ENCODE data around the gene SHANK3. TPM values are rescaled to one million over a fixed set of nuclear protein-coding genes. Genes with fewer than 3 reads are reported as not detected.
"Not testable (repeated sequence)": the region's sequence is repeated elsewhere in the genome, so short reads cannot be mapped to it uniquely, and the experiment has no call there.

Gene SHANK3
- total RNA-seq: under 1 TPM; 0.27 to 0.30 TPM

- H3K9me3 Mint-ChIP-seq: no peaks in the 10 kb centered on the region
- peaks cover 31% of the 10 kb centered on the region for H3K27me3 Mint-ChIP-seq
- H3K4me3 Mint-ChIP-seq: peak within 1 kb of the TSS; percentile 27
- H3K36me3 Mint-ChIP-seq: no peaks in the 10 kb centered on the region
- no peak for DNase-seq
- no peak within 1 kb of the TSS for H3K27ac Mint-ChIP-seq
- peaks cover 6% of the 10 kb centered on the region for H3K4me1 Mint-ChIP-seq
These were observed at the start of gene SHANK3 for GRCh38 chr22:50672471-50673230. Gene SHANK3, plus strand, starts transcription at chr22:50672823.

- Mint-ChIP-seq H3K9me3 (no peaks in the 10 kb centered on the region), H3K27me3 (no peaks in the 10 kb centered on the region), H3K4me1 (peaks cover 47% of the 10 kb centered on the region), H3K27ac (no peak overlapping the region), H3K4me3 (no peak overlapping the region), H3K36me3 (no peaks in the 10 kb centered on the region)
- no peak for DNase-seq
These were observed 48.1 kb upstream of the SHANK3 start for GRCh38 chr22:50624347-50625130.

GRCh38 chr22:50625131-50625567 is 47.5 kb upstream of the SHANK3 start:
- H3K27ac Mint-ChIP-seq: no peak overlapping the region
- H3K27me3 Mint-ChIP-seq: no peaks in the 10 kb centered on the region
- H3K4me3 Mint-ChIP-seq: no peak overlapping the region
- no peaks in the 10 kb centered on the region for H3K9me3 Mint-ChIP-seq
- H3K4me1 Mint-ChIP-seq: peaks cover 46% of the 10 kb centered on the region
- DNase-seq: no peak
- H3K36me3 Mint-ChIP-seq: no peaks in the 10 kb centered on the region

GRCh38 chr22:50625568-50626313 is 46.9 kb upstream of the SHANK3 start:
- Mint-ChIP-seq H3K4me3 (no peak overlapping the region), H3K4me1 (peaks cover 44% of the 10 kb centered on the region), H3K36me3 (no peaks in the 10 kb centered on the region), H3K9me3 (no peaks in the 10 kb centered on the region), H3K27ac (no peak overlapping the region), H3K27me3 (no peaks in the 10 kb centered on the region)
- no peak for DNase-seq

- Mint-ChIP-seq H3K4me1 (peaks cover 38% of the 10 kb centered on the region), H3K4me3 (peak overlapping the region; percentile 76), H3K27ac (peak overlapping the region; percentile 68), H3K27me3 (no peaks in the 10 kb centered on the region), H3K36me3 (no peaks in the 10 kb centered on the region), H3K9me3 (no peaks in the 10 kb centered on the region)
- no peak for DNase-seq
These were observed 46.2 kb upstream of the SHANK3 start for GRCh38 chr22:50626314-50626849.

- H3K27me3 Mint-ChIP-seq: no peaks in the 10 kb centered on the region
- H3K36me3 Mint-ChIP-seq: no peaks in the 10 kb centered on the region
- no peak for DNase-seq
These were observed 45.6 kb upstream of the SHANK3 start for GRCh38 chr22:50626850-50627641.

GRCh38 chr22:50627642-50628542 is 44.7 kb upstream of the SHANK3 start, which contains the start of gene ARSA:
Gene ARSA, minus strand, starts transcription at chr22:50628152. Its CDS starts 373 bp downstream, at chr22:50627779.
- H3K4me3 Mint-ChIP-seq: peak within 1 kb of the TSS; percentile 85
- peak within 1 kb of the TSS; percentile 66 for H3K27ac Mint-ChIP-seq
- DNase-seq: peak; percentile 81
- peaks cover 23% of the 10 kb centered on the region for H3K4me1 Mint-ChIP-seq
- H3K9me3 Mint-ChIP-seq: no peaks in the 10 kb centered on the region
- no peaks in the 10 kb centered on the region for H3K27me3 Mint-ChIP-seq
- H3K36me3 Mint-ChIP-seq: no peaks in the 10 kb centered on the region

More at GRCh38 chr22:50626850-50627641, 45.6 kb upstream of the SHANK3 start:
- no peaks in the 10 kb centered on the region for H3K9me3 Mint-ChIP-seq
- peak overlapping the region; percentile 85 for H3K4me3 Mint-ChIP-seq
- H3K27ac Mint-ChIP-seq: peak overlapping the region; percentile 68
- peaks cover 31% of the 10 kb centered on the region for H3K4me1 Mint-ChIP-seq

GRCh38 chr22:50628543-50629134 is 44.0 kb upstream of the SHANK3 start:
- Mint-ChIP-seq H3K9me3 (no peaks in the 10 kb centered on the region), H3K27ac (peak overlapping the region; percentile 65), H3K27me3 (no peaks in the 10 kb centered on the region), H3K4me3 (peak overlapping the region; percentile 85), H3K4me1 (peaks cover 20% of the 10 kb centered on the region), H3K36me3 (no peaks in the 10 kb centered on the region)
- no peak for DNase-seq

- H3K4me3 Mint-ChIP-seq: no peak overlapping the region
- H3K27ac Mint-ChIP-seq: no peak overlapping the region
- H3K4me1 Mint-ChIP-seq: peaks cover 20% of the 10 kb centered on the region
- no peak for DNase-seq
- H3K36me3 Mint-ChIP-seq: no peaks in the 10 kb centered on the region
- no peaks in the 10 kb centered on the region for H3K9me3 Mint-ChIP-seq
- H3K27me3 Mint-ChIP-seq: no peaks in the 10 kb centered on the region
These were observed 42.2 kb upstream of the SHANK3 start for GRCh38 chr22:50630376-50630775.

GRCh38 chr22:50633086-50633485 is 39.5 kb upstream of the SHANK3 start:
- peaks cover 15% of the 10 kb centered on the region for H3K4me1 Mint-ChIP-seq
- peaks cover 3% of the 10 kb centered on the region for H3K36me3 Mint-ChIP-seq
- no peaks in the 10 kb centered on the region for H3K9me3 Mint-ChIP-seq
- H3K4me3 Mint-ChIP-seq: no peak overlapping the region
- DNase-seq: no peak
- no peak overlapping the region for H3K27ac Mint-ChIP-seq
- H3K27me3 Mint-ChIP-seq: no peaks in the 10 kb centered on the region

- H3K4me1 Mint-ChIP-seq: peaks cover 10% of the 10 kb centered on the region
- no peak for DNase-seq
- no peaks in the 10 kb centered on the region for H3K9me3 Mint-ChIP-seq
- peaks cover 3% of the 10 kb centered on the region for H3K36me3 Mint-ChIP-seq
- H3K27me3 Mint-ChIP-seq: no peaks in the 10 kb centered on the region
- H3K27ac Mint-ChIP-seq: no peak overlapping the region
- H3K4me3 Mint-ChIP-seq: no peak overlapping the region
These were observed 38.9 kb upstream of the SHANK3 start for GRCh38 chr22:50633771-50634170.

- H3K27me3 Mint-ChIP-seq: no peaks in the 10 kb centered on the region
- DNase-seq: no peak
- no peak overlapping the region for H3K27ac Mint-ChIP-seq
- H3K4me3 Mint-ChIP-seq: no peak overlapping the region
- H3K36me3 Mint-ChIP-seq: peaks cover 3% of the 10 kb centered on the region
- no peaks in the 10 kb centered on the region for H3K4me1 Mint-ChIP-seq
- no peaks in the 10 kb centered on the region for H3K9me3 Mint-ChIP-seq
These were observed 37.0 kb upstream of the SHANK3 start for GRCh38 chr22:50635591-50635990.

GRCh38 chr22:50640296-50640695 is 32.3 kb upstream of the SHANK3 start:
- not testable (repeated sequence) for H3K9me3 Mint-ChIP-seq, H3K4me3 Mint-ChIP-seq, H3K4me1 Mint-ChIP-seq, H3K27ac Mint-ChIP-seq, H3K36me3 Mint-ChIP-seq, DNase-seq
- peaks cover 12% of the 10 kb centered on the region for H3K27me3 Mint-ChIP-seq
